HG03097 (cell line): ENCODE measurements around the gene SLC6A9.

Experiments
- ATAC-seq: cut with Tn5 transposase; IDR thresholded peaks from one replicate; pipeline ENCODE4 v1.9.1; 2021; ENCODE audit not compliant: unreplicated experiment, low FRiP score

SLC6A9 gene

DNA sequence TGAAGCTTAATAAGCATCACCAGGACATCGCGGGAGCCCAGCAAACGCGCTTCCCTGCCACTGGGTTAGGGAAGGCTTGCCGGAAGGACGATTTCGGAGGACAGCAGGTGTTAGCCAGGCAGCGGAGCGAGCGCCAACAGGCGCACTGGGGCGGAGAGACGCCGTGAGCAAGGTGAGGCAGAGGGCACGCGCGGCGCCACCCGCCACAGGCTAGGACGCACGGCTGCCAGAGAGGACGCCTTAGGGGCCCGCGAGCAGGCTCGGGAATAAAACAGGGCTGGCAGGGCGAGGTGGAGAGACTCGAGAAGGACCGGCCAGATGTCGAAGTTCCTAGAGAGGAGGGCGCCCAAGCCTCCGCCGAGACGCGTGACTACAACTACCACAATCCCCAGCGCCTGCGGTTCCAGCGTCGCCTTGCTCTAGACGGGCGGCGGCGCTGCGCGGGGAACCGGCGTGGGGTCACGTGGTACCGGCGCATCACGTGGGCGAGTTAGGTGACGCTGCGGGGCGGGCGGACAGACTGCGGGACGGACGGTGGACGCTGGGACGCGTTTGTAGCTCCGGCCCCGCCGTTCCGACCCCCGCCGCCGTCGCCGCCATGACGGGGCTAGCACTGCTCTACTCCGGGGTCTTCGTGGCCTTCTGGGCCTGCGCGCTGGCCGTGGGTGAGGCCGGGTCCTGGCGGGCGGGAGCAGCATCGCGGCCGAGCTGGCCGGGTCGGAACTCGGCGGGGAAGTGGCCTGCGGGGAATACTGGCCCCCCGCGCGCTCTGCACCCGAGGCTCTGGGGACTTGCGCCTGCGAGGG is 56.6 kb downstream of the SLC6A9 start, which contains the start of gene ATP6V0B:
Gene ATP6V0B, plus strand, starts transcription at position 518 of the 806 bp plus-strand sequence. Its CDS starts 81 bp downstream, at position 599.
- ATAC-seq = peak; percentile 49

- no peak for ATAC-seq
Measured at GRCh38 chr1:43973981-43974442, 57.2 kb downstream of the SLC6A9 start.

- ATAC-seq = no peak
Measured at GRCh38 chr1:43971336-43971980, 59.8 kb downstream of the SLC6A9 start.

DNA sequence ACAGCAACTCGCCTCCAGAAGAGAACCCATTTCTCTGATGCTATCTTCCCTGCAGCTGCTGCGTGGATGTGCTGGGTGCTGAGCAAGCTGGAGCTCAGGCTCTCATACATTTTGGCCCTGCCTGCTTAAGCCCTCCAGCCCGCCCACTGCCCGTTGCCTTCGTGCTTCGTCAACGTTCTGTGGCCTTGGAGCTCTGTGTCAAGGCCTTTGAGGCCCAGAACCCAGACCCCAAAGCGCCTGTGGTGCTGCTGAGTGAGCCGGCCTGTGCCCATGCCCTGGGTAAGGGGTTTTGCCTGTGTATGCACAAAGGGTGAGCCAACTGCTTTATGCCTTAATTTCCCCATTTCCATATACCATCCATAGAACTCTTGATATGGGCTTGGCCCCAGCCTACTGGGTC is 60.4 kb downstream of the SLC6A9 start:
- no peak for ATAC-seq

- ATAC-seq = no peak
Measured at GRCh38 chr1:43970502-43970901, 60.8 kb downstream of the SLC6A9 start.

GRCh38 chr1:43969746-43970466 is 61.4 kb downstream of the SLC6A9 start, which contains the start of gene DPH2:
DPH2 (plus strand) TSS chr1:43970010; CDS start chr1:43970176, 166 bp downstream.
- peak; percentile 63 for ATAC-seq

DNA sequence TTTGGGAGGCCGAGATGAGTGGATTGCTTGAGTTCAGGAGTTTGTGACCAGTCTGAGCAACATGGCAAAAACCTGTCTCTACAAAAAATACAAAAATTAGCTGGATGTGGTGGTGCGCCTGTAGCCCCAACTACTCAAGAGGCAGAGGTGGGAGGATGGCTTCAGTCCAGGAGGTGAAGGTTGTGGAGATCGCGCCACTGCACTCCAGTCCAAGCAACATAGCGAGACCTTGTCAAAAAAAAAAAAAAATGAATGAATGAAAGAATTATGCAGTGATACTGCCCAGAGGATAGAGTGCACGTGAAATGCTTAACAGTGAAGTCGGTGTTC is 61.9 kb downstream of the SLC6A9 start:
- ATAC-seq = no peak

- no peak for ATAC-seq
Measured at GRCh38 chr1:43968348-43968948, 62.8 kb downstream of the SLC6A9 start.

GRCh38 chr1:43965316-43965715 is 65.9 kb downstream of the SLC6A9 start:
- ATAC-seq = no peak

GRCh38 chr1:43963890-43964289 is 67.4 kb downstream of the SLC6A9 start:
- no peak for ATAC-seq

DNA sequence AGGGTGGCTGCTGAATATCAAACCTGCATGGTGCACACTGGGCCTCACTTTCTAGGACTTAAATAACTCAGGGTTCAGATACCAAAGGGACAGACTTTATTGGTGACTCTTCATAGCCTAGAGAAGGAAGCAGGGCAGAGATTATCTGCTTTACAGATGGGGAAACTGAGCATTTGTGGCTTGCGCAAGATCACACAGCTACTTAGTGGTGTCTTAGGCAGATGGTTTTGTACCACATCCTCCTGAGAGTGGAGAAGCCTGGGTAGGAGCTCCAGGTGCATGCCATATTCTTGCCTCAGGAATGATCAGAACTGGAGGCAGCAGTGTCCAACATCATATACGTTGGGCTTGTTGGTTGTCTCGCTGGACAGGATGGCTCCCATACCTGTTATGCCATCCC is 68.3 kb downstream of the SLC6A9 start:
- ATAC-seq = no peak

DNA sequence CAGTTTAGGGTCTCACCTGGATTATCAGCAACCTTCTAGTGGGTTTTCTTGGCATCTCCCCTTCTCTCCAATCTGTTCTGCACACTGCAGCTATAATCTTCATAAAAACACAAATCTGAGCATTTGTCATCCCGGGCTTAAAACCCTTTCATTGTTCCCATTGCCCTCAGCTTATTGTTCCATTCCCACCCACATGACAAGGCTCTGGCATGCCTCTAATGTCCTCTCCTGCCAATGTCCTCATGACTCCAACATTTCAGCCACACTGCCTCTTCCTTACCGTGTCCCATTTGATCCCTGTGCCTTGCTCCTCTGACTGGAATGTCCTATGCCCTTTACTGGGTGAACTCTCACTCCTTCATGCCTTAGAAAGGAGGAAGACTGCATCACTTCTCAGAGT is 68.9 kb downstream of the SLC6A9 start:
- no peak for ATAC-seq

DNA sequence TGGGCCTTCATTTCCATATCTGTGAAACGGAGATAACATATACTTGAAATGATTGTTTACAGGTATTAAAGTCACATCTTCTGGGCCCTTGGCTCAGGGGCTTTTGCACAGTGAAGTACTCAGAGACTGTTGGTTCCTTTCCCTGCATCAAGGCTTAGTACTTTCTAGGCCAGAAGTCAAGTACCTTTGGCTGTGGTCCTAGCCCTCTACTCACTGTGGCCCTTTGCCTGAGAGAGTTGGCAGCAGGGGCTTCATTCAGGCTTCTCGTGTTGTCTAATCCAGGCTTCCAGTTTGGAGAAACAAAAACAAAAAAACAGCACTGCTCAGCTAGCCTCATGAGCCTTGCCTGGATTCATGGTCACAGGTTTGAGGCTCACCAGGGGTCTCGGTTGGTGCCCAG is 69.6 kb downstream of the SLC6A9 start:
- no peak for ATAC-seq

DNA sequence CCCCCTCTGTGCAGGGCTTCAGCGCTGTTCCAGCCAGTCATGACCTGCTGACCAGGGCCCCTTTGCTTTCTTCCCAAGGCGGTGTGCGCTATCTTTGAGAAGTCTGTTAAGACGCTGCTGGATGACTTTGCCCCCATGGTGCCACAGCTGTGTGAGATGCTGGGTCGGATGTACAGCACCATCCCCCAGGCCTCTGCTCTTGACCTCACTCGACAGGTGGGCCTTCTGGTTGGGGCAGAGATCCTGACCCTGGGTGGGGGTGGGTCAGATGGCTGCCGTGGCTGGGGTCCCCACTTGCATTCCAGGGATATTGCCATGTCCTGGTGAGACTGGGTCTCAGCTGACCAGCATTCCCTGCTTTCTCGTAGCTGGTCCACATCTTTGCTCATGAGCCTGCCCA is 70.5 kb downstream of the SLC6A9 start:
- no peak for ATAC-seq

DNA sequence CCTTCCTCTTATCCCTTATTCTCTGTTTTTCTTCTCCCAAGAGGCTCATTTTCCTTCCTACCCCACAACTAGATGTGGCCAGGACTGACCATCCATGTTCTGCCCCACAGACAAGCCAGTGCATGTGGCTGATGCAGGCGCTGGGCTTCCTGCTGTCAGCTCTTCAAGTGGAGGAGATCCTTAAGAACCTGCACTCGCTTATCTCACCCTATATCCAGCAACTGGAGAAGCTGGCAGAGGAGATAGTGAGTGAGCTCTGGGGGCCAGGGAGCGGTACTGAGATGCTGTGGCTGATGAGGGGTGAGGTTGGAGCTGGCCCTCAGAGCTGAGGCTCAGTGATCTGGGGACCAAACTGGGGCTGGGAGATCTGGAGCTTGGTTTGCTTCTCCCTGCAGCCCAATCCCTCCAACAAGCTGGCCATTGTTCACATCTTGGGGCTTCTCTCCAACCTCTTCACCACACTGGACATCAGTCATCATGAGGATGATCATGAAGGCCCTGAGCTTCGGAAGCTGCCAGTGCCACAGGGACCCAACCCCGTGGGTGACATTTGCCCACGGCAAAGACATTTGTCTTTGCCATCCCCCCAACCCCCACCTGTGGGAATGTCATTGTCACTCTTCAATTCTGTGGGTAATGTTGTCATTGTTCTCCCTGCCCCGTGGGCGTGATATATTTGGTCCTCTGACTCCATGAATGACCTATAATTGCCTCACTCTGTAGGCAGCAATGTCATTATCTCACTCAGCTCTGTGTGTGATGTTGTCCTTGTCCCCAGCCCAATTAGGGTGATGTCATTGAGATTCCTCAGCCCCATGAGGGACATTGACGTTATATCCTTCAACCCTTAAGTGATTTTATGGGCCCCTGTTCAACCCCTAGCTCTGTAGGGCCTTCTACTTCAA is 72.7 kb downstream of the SLC6A9 start:
- no peak for ATAC-seq

DNA sequence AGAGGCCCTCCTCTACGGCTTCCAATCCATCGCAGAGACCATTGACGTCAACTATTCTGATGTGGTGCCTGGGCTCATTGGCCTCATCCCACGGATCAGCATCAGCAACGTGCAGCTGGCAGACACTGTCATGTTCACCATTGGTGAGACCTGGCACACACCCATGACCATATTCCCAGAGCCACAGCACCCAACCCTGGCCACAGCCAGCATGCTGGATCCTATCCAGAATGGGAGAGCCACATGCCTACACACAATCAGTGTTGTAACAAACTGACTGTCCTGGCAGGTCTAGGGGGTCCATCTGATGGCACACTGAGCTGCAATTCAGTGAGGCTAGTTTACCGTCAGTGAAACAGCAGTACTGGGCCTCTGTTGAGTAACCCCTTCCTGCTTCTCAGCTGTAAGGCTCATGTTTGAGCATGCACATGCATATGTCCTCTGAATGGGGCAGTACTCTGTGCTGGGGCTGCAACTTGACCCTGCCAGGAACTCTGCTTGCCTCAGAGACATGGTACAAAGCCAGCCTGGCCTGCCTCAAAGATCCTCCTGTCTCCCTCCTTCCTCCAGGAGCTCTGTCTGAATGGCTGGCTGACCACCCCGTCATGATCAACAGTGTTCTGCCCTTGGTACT is 73.7 kb downstream of the SLC6A9 start:
- no peak for ATAC-seq

GRCh38 chr1:43956234-43956633 is 75.0 kb downstream of the SLC6A9 start:
- no peak for ATAC-seq

GRCh38 chr1:43954036-43954435 is 77.2 kb downstream of the SLC6A9 start:
- ATAC-seq = no peak

DNA sequence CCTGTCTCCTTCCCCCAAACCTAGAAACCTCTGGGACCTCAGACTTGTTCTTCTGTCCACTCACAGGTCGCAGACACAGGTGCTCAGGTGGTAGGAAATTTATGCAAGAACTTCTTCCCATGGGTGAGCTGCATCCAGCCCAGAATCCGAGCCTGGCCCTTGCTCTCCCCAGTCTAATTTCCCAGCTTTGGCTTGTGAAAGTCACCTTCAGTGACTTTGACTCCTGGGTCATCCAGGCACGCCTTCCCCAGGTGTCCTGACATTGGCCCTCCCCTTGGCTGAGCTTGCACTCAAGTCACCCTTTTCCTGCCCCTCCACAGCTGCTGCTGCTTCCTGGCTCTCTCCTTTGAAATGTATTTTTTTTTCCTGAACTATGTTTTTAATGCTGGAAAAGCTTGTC is 77.9 kb downstream of the SLC6A9 start:
- ATAC-seq = no peak
